ENCODE measurements around the gene ABCA12. TPM values are rescaled to one million over a fixed set of nuclear protein-coding genes. Genes with fewer than 3 reads are reported as not detected.

ABCA12 gene
- total RNA-seq, 1 experiment from 2014 or later, result 0.03 TPM

GRCh38 chr2:215020283-215020682 is 118.1 kb downstream of the ABCA12 start:
- ATAC-seq (no peak), DNase-seq (ENCODE audit: low read depth, low spot score) (no peak)
- TF ChIP-seq TCF7L2 (IDR thresholded peaks at IDR 0.05; ENCODE audit: low read depth, low read length), result no peak
- TF ChIP-seq CTCF (IDR thresholded peaks at IDR 0.05), result no peak
- no peak for TF ChIP-seq POLR2AphosphoS5 (IDR thresholded peaks at IDR 0.05; ENCODE audit: low read depth, low read length)
- TF ChIP-seq SIN3A (IDR thresholded peaks at IDR 0.05; ENCODE audit: borderline replicate concordance, insufficient read depth, low read depth, low read length), result no peak
- TF ChIP-seq REST (IDR thresholded peaks at IDR 0.05; ENCODE audit: insufficient read depth in 1 of 2, low read depth in 2 of 2, low read length in 1 of 2), result no peak
- ChIA-PET POLR2A (no interaction called here), CTCF (no interaction called here)
- Histone ChIP-seq H3K27ac (ENCODE audit: low read length) (no peak overlapping the region), H3K4me1 (ENCODE audit: control insufficient read depth, insufficient read depth, low read length) (no peaks in the 10 kb centered on the region), H3K27me3 (ENCODE audit: control insufficient read depth, insufficient read depth, low read length) (no peaks in the 10 kb centered on the region), H3K36me3 (ENCODE audit: control insufficient read depth, insufficient read depth, low read length) (no peaks in the 10 kb centered on the region), H3K9me3 (ENCODE audit: control insufficient read depth, insufficient read depth, low read depth, low read length) (no peaks in the 10 kb centered on the region), H3K4me3 (ENCODE audit: low read depth in 2 of 2, low read length in 2 of 2) (no peak overlapping the region)
- BruUV-seq (replicated peaks), result no TSS peak
- in situ Hi-C loops (cut with HindIII; ENCODE audit: low pct_unique_long_range_greater_than_20kb, low sequenced_read_pairs), result no loop called here
- intact Hi-C loops (cut with micrococcal nuclease; ENCODE audit: unreplicated experiment), result no loop called here

- ChIA-PET POLR2A (no interaction called here), CTCF (no interaction called here)
- no peak for DNase-seq (ENCODE audit: low read depth, low spot score)
- intact Hi-C loops (cut with micrococcal nuclease; ENCODE audit: unreplicated experiment) (no loop called here), in situ Hi-C loops (cut with HindIII; ENCODE audit: low pct_unique_long_range_greater_than_20kb, low sequenced_read_pairs) (no loop called here)
- no TSS peak for BruUV-seq (replicated peaks)
- ATAC-seq, result no peak
- no peaks in the 10 kb centered on the region for H3K9me3 ChIP-seq (ENCODE audit: control insufficient read depth, insufficient read depth, low read depth, low read length)
- no peak for TF ChIP-seq TCF7L2 (IDR thresholded peaks at IDR 0.05; ENCODE audit: low read depth, low read length)
- no peak for TF ChIP-seq CTCF (IDR thresholded peaks at IDR 0.05)
- TF ChIP-seq POLR2AphosphoS5 (IDR thresholded peaks at IDR 0.05; ENCODE audit: low read depth, low read length), result no peak
- no peaks in the 10 kb centered on the region for H3K4me1 ChIP-seq (ENCODE audit: control insufficient read depth, insufficient read depth, low read length)
- H3K27me3 ChIP-seq (ENCODE audit: control insufficient read depth, insufficient read depth, low read length), result no peaks in the 10 kb centered on the region
- H3K4me3 ChIP-seq (ENCODE audit: low read depth in 2 of 2, low read length in 2 of 2), result no peak overlapping the region
- H3K27ac ChIP-seq (ENCODE audit: low read length), result no peak overlapping the region
- H3K36me3 ChIP-seq (ENCODE audit: control insufficient read depth, insufficient read depth, low read length), result no peaks in the 10 kb centered on the region
Measured at GRCh38 chr2:215019521-215020145, 118.8 kb downstream of the ABCA12 start.

Data from Panc1 (cell line).